Astrocyte (in vitro differentiated cells and primary cell): Measurements from ENCODE around the gene RALB. TPM values are rescaled to one million over a fixed set of nuclear protein-coding genes. Genes with fewer than 3 reads are reported as not detected.

Experiments used
- DNase-seq: peaks from one replicate; pipeline ENCODE4 v3.0.0-alpha.2; 2010; ENCODE audit warnings: low read depth
- FAIRE-seq: peaks from 2 replicates; lab custom pipeline; 2011; peaks lifted over from hg19 to GRCh38; lab: Jason Lieb, UNC
- H2AFZ ChIP-seq: 2 replicates; pipeline ENCODE4 v1.6.0; 2012; ENCODE audit warnings: low read depth, low read length, inconsistent platforms
- H3K27ac ChIP-seq: 2 replicates; pipeline ENCODE4 v1.5.1; 2011; ENCODE audit warnings: low read depth, low read length, inconsistent platforms
- H3K27me3 ChIP-seq: 2 replicates; pipeline ENCODE4 v1.6.0; 2011; ENCODE audit warnings: low read length, inconsistent platforms; ENCODE audit not compliant: insufficient read depth
- H3K36me3 ChIP-seq: 2 replicates; pipeline ENCODE4 v1.5.1; 2011; ENCODE audit warnings: low read length, inconsistent platforms; ENCODE audit not compliant: insufficient read depth
- H3K4me1 ChIP-seq: 2 replicates; pipeline ENCODE4 v1.5.1; 2011; ENCODE audit warnings: low read length, inconsistent platforms; ENCODE audit not compliant: insufficient read depth
- H3K4me2 ChIP-seq: 2 replicates; pipeline ENCODE4 v1.6.0; 2012; ENCODE audit warnings: low read length, inconsistent platforms
- H3K4me3 ChIP-seq: 2 replicates; pipeline ENCODE4 v1.5.1; 2011; ENCODE audit warnings: low read depth, mild to moderate bottlenecking, low read length, inconsistent platforms; ENCODE audit not compliant: insufficient read depth
- H3K79me2 ChIP-seq: 2 replicates; pipeline ENCODE4 v1.6.0; 2012; ENCODE audit warnings: mild to moderate bottlenecking, low read length, inconsistent platforms; ENCODE audit not compliant: insufficient read depth
- H3K9ac ChIP-seq: 2 replicates; pipeline ENCODE4 v1.6.0; 2012; ENCODE audit warnings: mild to moderate bottlenecking, low read length, inconsistent platforms
- H3K9me3 ChIP-seq: 2 replicates; pipeline ENCODE4 v1.5.1; 2012; ENCODE audit warnings: low read depth, mild to moderate bottlenecking, low read length, inconsistent platforms; ENCODE audit not compliant: insufficient read depth
- H4K20me1 ChIP-seq: 2 replicates; pipeline ENCODE4 v1.6.0; 2012; ENCODE audit warnings: low read length, inconsistent platforms; ENCODE audit not compliant: insufficient read depth
- H3K27ac Mint-ChIP-seq: one replicate; pipeline ENCODE4 v1.8.0; 2021; ENCODE audit warnings: mild to moderate bottlenecking, mixed read lengths; ENCODE audit not compliant: unreplicated experiment
- H3K27me3 Mint-ChIP-seq: one replicate; pipeline ENCODE4 v1.8.0; 2021; ENCODE audit warnings: low read depth, mixed read lengths; ENCODE audit not compliant: unreplicated experiment
- H3K36me3 Mint-ChIP-seq: one replicate; pipeline ENCODE4 v1.8.0; 2021; ENCODE audit warnings: low read depth, mixed read lengths; ENCODE audit not compliant: unreplicated experiment
- H3K4me1 Mint-ChIP-seq: one replicate; pipeline ENCODE4 v1.8.0; 2021; ENCODE audit warnings: low read depth, mixed read lengths; ENCODE audit not compliant: unreplicated experiment
- H3K4me3 Mint-ChIP-seq: one replicate; pipeline ENCODE4 v1.8.0; 2021; ENCODE audit warnings: mild to moderate bottlenecking, moderate library complexity, mixed read lengths; ENCODE audit not compliant: unreplicated experiment
- H3K9me3 Mint-ChIP-seq: one replicate; pipeline ENCODE4 v1.8.0; 2021; ENCODE audit warnings: mild to moderate bottlenecking, mixed read lengths; ENCODE audit not compliant: unreplicated experiment
- EZH2 ChIP-seq: IDR thresholded peaks from 2 replicates; pipeline ENCODE4 v1.6.1; 2012; ENCODE audit warnings: mild to moderate bottlenecking, low read length, inconsistent platforms; ENCODE audit not compliant: insufficient read depth
- total RNA-seq: library from RNA; stranded (reverse); gene quantifications from 2 replicates; pipeline ENCODE4 v1.2.1, GENCODE V29; 2021
- TF ChIP-seq, protein P1 (sequence below): IDR thresholded peaks from 2 replicates; pipeline ENCODE4 v1.5.1; 2011; ENCODE audit warnings: low read depth, mild to moderate bottlenecking, inconsistent platforms, low read length, moderate library complexity; ENCODE audit not compliant: insufficient read depth

The RALB gene
- total RNA-seq, 1 donor from 2014 or later = 44.5 TPM

DNA sequence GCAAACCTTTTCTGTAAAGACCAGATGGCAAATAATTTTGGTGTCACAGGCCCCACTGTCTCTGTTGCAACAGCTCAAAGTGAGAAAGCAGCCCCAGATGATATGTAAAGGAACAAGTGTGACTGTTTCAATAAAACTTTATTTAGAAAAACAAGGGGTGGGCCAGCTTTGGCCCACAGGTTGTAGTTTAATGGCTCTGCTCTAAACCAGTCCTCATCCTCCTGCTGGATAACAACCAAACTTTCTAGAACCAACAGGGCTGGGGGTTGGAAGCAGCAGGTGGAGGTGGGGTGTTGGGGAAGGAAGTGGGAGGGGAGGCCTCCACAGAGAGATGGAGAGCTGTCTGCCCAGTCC lies 64.5 kb downstream of the RALB start:
- Histone ChIP-seq H3K36me3 (no peaks in the 10 kb centered on the region), H3K4me3 (no peak overlapping the region), H3K27ac (no peak overlapping the region), H4K20me1 (no peaks in the 10 kb centered on the region), H3K9ac (no peak overlapping the region), H3K27me3 (peaks cover 7% of the 10 kb centered on the region), H3K9me3 (no peaks in the 10 kb centered on the region), H2AFZ (no peak overlapping the region), H3K79me2 (no peaks in the 10 kb centered on the region), H3K4me2 (no peak overlapping the region), H3K4me1 (peaks cover 5% of the 10 kb centered on the region)
- no peaks in the 10 kb centered on the region for H3K9me3 Mint-ChIP-seq
- H3K4me1 Mint-ChIP-seq = peaks cover 3% of the 10 kb centered on the region
- FAIRE-seq (no peak), DNase-seq (no peak)
- H3K27me3 Mint-ChIP-seq = peaks cover 77% of the 10 kb centered on the region
- no peak overlapping the region for H3K27ac Mint-ChIP-seq
- H3K36me3 Mint-ChIP-seq = no peaks in the 10 kb centered on the region
- no peak overlapping the region for H3K4me3 Mint-ChIP-seq
- TF ChIP-seq, protein P1, sequence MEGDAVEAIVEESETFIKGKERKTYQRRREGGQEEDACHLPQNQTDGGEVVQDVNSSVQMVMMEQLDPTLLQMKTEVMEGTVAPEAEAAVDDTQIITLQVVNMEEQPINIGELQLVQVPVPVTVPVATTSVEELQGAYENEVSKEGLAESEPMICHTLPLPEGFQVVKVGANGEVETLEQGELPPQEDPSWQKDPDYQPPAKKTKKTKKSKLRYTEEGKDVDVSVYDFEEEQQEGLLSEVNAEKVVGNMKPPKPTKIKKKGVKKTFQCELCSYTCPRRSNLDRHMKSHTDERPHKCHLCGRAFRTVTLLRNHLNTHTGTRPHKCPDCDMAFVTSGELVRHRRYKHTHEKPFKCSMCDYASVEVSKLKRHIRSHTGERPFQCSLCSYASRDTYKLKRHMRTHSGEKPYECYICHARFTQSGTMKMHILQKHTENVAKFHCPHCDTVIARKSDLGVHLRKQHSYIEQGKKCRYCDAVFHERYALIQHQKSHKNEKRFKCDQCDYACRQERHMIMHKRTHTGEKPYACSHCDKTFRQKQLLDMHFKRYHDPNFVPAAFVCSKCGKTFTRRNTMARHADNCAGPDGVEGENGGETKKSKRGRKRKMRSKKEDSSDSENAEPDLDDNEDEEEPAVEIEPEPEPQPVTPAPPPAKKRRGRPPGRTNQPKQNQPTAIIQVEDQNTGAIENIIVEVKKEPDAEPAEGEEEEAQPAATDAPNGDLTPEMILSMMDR = no peak
- no peak for TF ChIP-seq EZH2

DNA sequence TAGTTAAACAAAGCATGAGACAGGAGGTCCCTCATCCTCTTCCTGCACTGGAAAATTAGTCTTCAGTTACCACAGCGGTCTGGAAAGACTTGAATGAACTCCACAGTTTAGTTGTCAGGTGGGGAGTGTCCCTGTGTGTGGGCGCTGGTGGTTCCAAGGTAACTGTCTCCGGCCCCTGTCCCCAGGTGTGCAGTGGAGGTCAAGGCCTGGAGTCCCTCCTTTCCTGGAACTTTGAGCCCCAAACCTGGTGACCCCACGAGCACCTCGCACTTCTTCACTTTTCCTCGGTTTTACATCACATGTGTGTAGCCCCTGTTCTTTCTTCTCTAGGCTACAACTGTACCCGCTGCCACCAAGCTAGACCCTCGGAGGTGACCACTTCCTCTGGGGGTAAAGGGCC lies 65.3 kb downstream of the RALB start:
- H3K36me3 ChIP-seq = no peaks in the 10 kb centered on the region
- H3K4me2 ChIP-seq = no peak overlapping the region
- no peak overlapping the region for H3K4me3 ChIP-seq
- H3K27ac Mint-ChIP-seq = no peak overlapping the region
- H3K4me3 Mint-ChIP-seq = no peak overlapping the region
- H3K79me2 ChIP-seq = no peaks in the 10 kb centered on the region
- H3K27ac ChIP-seq = no peak overlapping the region
- no peaks in the 10 kb centered on the region for H4K20me1 ChIP-seq
- peaks cover 1% of the 10 kb centered on the region for H3K4me1 ChIP-seq
- no peaks in the 10 kb centered on the region for H3K9me3 ChIP-seq
- peaks cover 77% of the 10 kb centered on the region for H3K27me3 Mint-ChIP-seq
- H3K9me3 Mint-ChIP-seq = no peaks in the 10 kb centered on the region
- no peak overlapping the region for H2AFZ ChIP-seq
- H3K9ac ChIP-seq = no peak overlapping the region
- H3K4me1 Mint-ChIP-seq = peaks cover 3% of the 10 kb centered on the region
- FAIRE-seq (no peak), DNase-seq (no peak)
- H3K27me3 ChIP-seq = peaks cover 11% of the 10 kb centered on the region
- H3K36me3 Mint-ChIP-seq = no peaks in the 10 kb centered on the region
- no peak for TF ChIP-seq EZH2
- TF ChIP-seq, protein P1 = no peak

DNA sequence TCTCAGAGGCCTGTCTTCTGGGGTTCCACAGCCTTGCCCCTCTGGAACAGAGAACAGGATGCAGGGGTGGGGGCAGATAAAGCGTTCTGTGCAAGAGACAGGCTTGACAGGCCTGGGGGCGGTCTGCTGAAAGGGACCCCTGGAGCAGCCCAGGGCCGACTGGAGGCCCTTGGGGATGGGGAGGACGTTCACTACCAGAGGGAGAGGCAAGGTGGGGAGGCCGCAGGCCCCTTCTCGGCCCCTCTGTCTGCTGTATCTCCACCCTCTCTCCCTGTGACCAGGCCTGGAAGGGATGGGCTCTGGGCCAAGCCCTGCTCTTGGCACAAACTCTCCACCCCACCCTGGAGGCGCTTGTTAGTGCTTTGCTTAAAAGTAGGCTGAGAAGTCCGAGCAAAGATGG lies 66.0 kb downstream of the RALB start:
- Histone ChIP-seq H3K9me3 (no peaks in the 10 kb centered on the region), H3K27ac (no peak overlapping the region), H3K27me3 (peaks cover 11% of the 10 kb centered on the region), H2AFZ (no peak overlapping the region), H3K9ac (no peak overlapping the region), H3K36me3 (no peaks in the 10 kb centered on the region), H4K20me1 (no peaks in the 10 kb centered on the region), H3K4me1 (no peaks in the 10 kb centered on the region), H3K4me3 (no peak overlapping the region), H3K79me2 (no peaks in the 10 kb centered on the region), H3K4me2 (no peak overlapping the region)
- peaks cover 80% of the 10 kb centered on the region for H3K27me3 Mint-ChIP-seq
- TF ChIP-seq, protein P1 = no peak
- no peak for TF ChIP-seq EZH2
- H3K27ac Mint-ChIP-seq = no peak overlapping the region
- FAIRE-seq = no peak
- no peak for DNase-seq
- H3K9me3 Mint-ChIP-seq = no peaks in the 10 kb centered on the region
- H3K4me1 Mint-ChIP-seq = peaks cover 3% of the 10 kb centered on the region
- H3K4me3 Mint-ChIP-seq = no peak overlapping the region
- no peaks in the 10 kb centered on the region for H3K36me3 Mint-ChIP-seq
